GM18519 (cell line): ENCODE measurements around the gene NRIP1.

ENCODE experiments used
- ATAC-seq: cut with Tn5 transposase; IDR thresholded peaks from one replicate; pipeline ENCODE4 v1.9.1; 2021; ENCODE audit warnings: mild to moderate bottlenecking, moderate library complexity; ENCODE audit not compliant: unreplicated experiment, low FRiP score

Gene NRIP1

GRCh38 chr21:14987370-14988170 is 77.2 kb downstream of the NRIP1 start:
- no peak for ATAC-seq

- ATAC-seq: no peak
These were observed 79.5 kb downstream of the NRIP1 start for GRCh38 chr21:14985306-14985705.

- ATAC-seq: no peak
These were observed 82.5 kb downstream of the NRIP1 start for GRCh38 chr21:14982336-14982735.

- ATAC-seq: no peak
These were observed 83.6 kb downstream of the NRIP1 start for GRCh38 chr21:14981246-14981645.

- no peak for ATAC-seq
These were observed 85.5 kb downstream of the NRIP1 start for GRCh38 chr21:14979264-14979663.

- ATAC-seq: no peak
These were observed 87.0 kb downstream of the NRIP1 start for GRCh38 chr21:14977814-14978213.

GRCh38 chr21:14975136-14975919 is 89.5 kb downstream of the NRIP1 start:
- ATAC-seq: no peak

GRCh38 chr21:14972678-14973077 is 92.1 kb downstream of the NRIP1 start:
- no peak for ATAC-seq

GRCh38 chr21:14968821-14969220 is 96.0 kb downstream of the NRIP1 start:
- ATAC-seq: no peak

- no peak for ATAC-seq
These were observed 96.8 kb downstream of the NRIP1 start for GRCh38 chr21:14968029-14968428.

- ATAC-seq: no peak
These were observed 100.2 kb downstream of the NRIP1 start for GRCh38 chr21:14964621-14965020.

- no peak for ATAC-seq
These were observed 102.6 kb downstream of the NRIP1 start for GRCh38 chr21:14962217-14962616.

- ATAC-seq: no peak
These were observed 103.3 kb downstream of the NRIP1 start for GRCh38 chr21:14961502-14961901.

GRCh38 chr21:14959343-14959742 is 105.5 kb downstream of the NRIP1 start:
- ATAC-seq: no peak

GRCh38 chr21:14957836-14958235 is 107.0 kb downstream of the NRIP1 start:
- ATAC-seq: no peak

- ATAC-seq: no peak
These were observed 108.0 kb downstream of the NRIP1 start for GRCh38 chr21:14956807-14957206.

GRCh38 chr21:14955936-14956520 is 108.8 kb downstream of the NRIP1 start:
- no peak for ATAC-seq

GRCh38 chr21:14952916-14953315 is 111.9 kb downstream of the NRIP1 start:
- ATAC-seq: no peak

- ATAC-seq: no peak
These were observed 115.2 kb downstream of the NRIP1 start for GRCh38 chr21:14949603-14950002.

- no peak for ATAC-seq
These were observed 117.1 kb downstream of the NRIP1 start for GRCh38 chr21:14947613-14948160.

- ATAC-seq: no peak
These were observed 119.6 kb downstream of the NRIP1 start for GRCh38 chr21:14945176-14945575.
